Esophagus squamous epithelium (tissue), 5 donors: Measurements from ENCODE around the gene GNG12. TPM values are rescaled to one million over a fixed set of nuclear protein-coding genes. Genes with fewer than 3 reads are reported as not detected.
A peak's percentile ranks its signal among the peaks of the same experiment; 100 is the strongest.

Source experiments
- DNase-seq: peaks from one replicate; lab custom pipeline; 2025; lab: John Stamatoyannopoulos, UW
- H3K27ac ChIP-seq, 4 donors: fragments of 200-600 bp; sonication (generic); one replicate each; pipeline ENCODE4 v1.5.1; 2016 to 2019; ENCODE audit warnings: mild to moderate bottlenecking in 1 of 4
- H3K27me3 ChIP-seq, 4 donors: fragments of 200-600 bp; sonication (generic); 1 replicate in 3 of 4; 2 replicates in 1 of 4; pipeline versions ENCODE4 v1.5.1 to v1.6.0; 2017 to 2021; ENCODE audit warnings: antibody characterized with exemption in 1 of 4
- H3K36me3 ChIP-seq, 3 donors: fragments of 200-600 bp; sonication (generic); one replicate each; pipeline ENCODE4 v1.5.1; 2016 to 2019
- H3K4me1 ChIP-seq, 3 donors: fragments of 200-600 bp; sonication (generic); one replicate each; pipeline ENCODE4 v1.5.1; 2017 to 2019
- H3K4me3 ChIP-seq, 4 donors: fragments of 200-600 bp; sonication (generic); 1 replicate in 3 of 4; 2 replicates in 1 of 4; pipeline ENCODE4 v1.5.1; 2016 to 2019; ENCODE audit warnings: mild to moderate bottlenecking in 2 of 4, moderate library complexity in 1 of 4
- H3K9me3 ChIP-seq, 3 donors: fragments of 200-600 bp; sonication (generic); one replicate each; pipeline ENCODE4 v1.5.1; 2016 to 2019
- CTCF ChIP-seq, 6 experiments: fragments of 450-650 bp in 4 of 6; fragments of 200-600 bp in 2 of 6; sonication (generic) in 2 of 6; IDR thresholded peaks; one replicate each; pipeline ENCODE4 v1.5.1; 2016 to 2019; ENCODE audit warnings: antibody characterized with exemption in 6 of 6, mild to moderate bottlenecking in 4 of 6, moderate library complexity in 4 of 6
- POLR2A ChIP-seq, 4 donors: fragments of 450-650 bp; IDR thresholded peaks; one replicate each; pipeline ENCODE4 v1.6.1; 2017; ENCODE audit warnings: antibody characterized with exemption in 4 of 4, mild to moderate bottlenecking in 4 of 4, moderate library complexity in 3 of 4
- WGBS, 2 donors: methylation state at CpG; one replicate each; pipeline ENCODE4 v1.1.5; 2018; 5-methylcytosine and 5-hydroxymethylcytosine counted together
- intact Hi-C: fragments of 100-400 bp; cut with DNase I; formaldehyde crosslinking; loops from one replicate; pipeline ENCODE4 v1.15.0; 2022
- total RNA-seq, 4 donors: library from RNA; depleted of rRNA; stranded (reverse); fragments of >200 nt; gene quantifications; one replicate each; pipeline ENCODE4 v1.1.0, GENCODE V29; 2016
- donor health status: DM: yes; HTN: yes; CAD: no.

Gene GNG12
- total RNA-seq, 4 donors from 2014 or later, result 65.4 to 104 (median 89.9) TPM

GRCh38 chr1:67818725-67819301, 14.5 kb downstream of the GNG12 start:
- 80 to 82% methylated on average over 8 of the region's 8 CpGs for WGBS, 2 donors

GRCh38 chr1:67818162-67818561, 15.1 kb downstream of the GNG12 start:
- TF ChIP-seq CTCF (IDR thresholded peaks at IDR 0.05), result no peak
- no peak for TF ChIP-seq POLR2A (IDR thresholded peaks at IDR 0.05)
- DNase-seq, result no peak
- Histone ChIP-seq H3K9me3 (no peaks in the 10 kb centered on the region), H3K4me1 (peaks cover 21 to 81% (median 46%) of the 10 kb centered on the region in 3 donors), H3K4me3 (no peak overlapping the region), H3K27me3 (no peaks in the 10 kb centered on the region), H3K36me3 (no peaks in the 10 kb centered on the region), H3K27ac (no peak overlapping the region)
- 71 to 87% methylated on average over 1 of the region's 1 CpG for WGBS, 2 donors
- intact Hi-C loops, result no loop called here

More at GRCh38 chr1:67818725-67819301, 14.5 kb downstream of the GNG12 start:
- Histone ChIP-seq H3K27me3 (no peaks in the 10 kb centered on the region), H3K27ac (no peak overlapping the region), H3K4me3 (no peak overlapping the region), H3K9me3 (no peaks in the 10 kb centered on the region), H3K36me3 (no peaks in the 10 kb centered on the region), H3K4me1 (peaks cover 21 to 81% (median 49%) of the 10 kb centered on the region in 3 donors)
- intact Hi-C loops, result no loop called here
- DNase-seq, result no peak
- TF ChIP-seq CTCF (IDR thresholded peaks at IDR 0.05), result no peak
- TF ChIP-seq POLR2A (IDR thresholded peaks at IDR 0.05), result no peak

GRCh38 chr1:67817319-67817718, 15.9 kb downstream of the GNG12 start:
- Histone ChIP-seq H3K4me1 (peaks cover 21 to 81% (median 46%) of the 10 kb centered on the region in 3 donors), H3K27ac (peak overlapping the region in 1 of 4 donors; percentile 36), H3K9me3 (no peaks in the 10 kb centered on the region), H3K36me3 (no peaks in the 10 kb centered on the region), H3K27me3 (no peaks in the 10 kb centered on the region), H3K4me3 (no peak overlapping the region)
- intact Hi-C loops, result no loop called here
- TF ChIP-seq CTCF (IDR thresholded peaks at IDR 0.05), result no peak
- DNase-seq, result no peak
- WGBS, 2 donors, result 50 to 73% methylated on average over 1 of the region's 1 CpG

- Histone ChIP-seq H3K4me1 (peaks cover 21 to 89% (median 49%) of the 10 kb centered on the region in 3 donors), H3K36me3 (no peaks in the 10 kb centered on the region), H3K27ac (peak overlapping the region in 3 of 4 donors; percentile 60 to 75 (median 70)), H3K9me3 (no peaks in the 10 kb centered on the region), H3K4me3 (no peak overlapping the region), H3K27me3 (no peaks in the 10 kb centered on the region)
- no peak for DNase-seq
- WGBS, 2 donors, result 80% methylated on average over 1 of the region's 6 CpGs; no CpG with 5 or more reads in 1 of the 2 donors
- intact Hi-C loops, result no loop called here
- no peak for TF ChIP-seq CTCF (IDR thresholded peaks at IDR 0.05)
- TF ChIP-seq POLR2A (IDR thresholded peaks at IDR 0.05), result no peak
Measured at GRCh38 chr1:67816506-67816905, 16.8 kb downstream of the GNG12 start.

- no peak for TF ChIP-seq POLR2A (IDR thresholded peaks at IDR 0.05)
- no peak for TF ChIP-seq CTCF (IDR thresholded peaks at IDR 0.05)
- Histone ChIP-seq H3K27ac (peak overlapping the region; percentile 60 to 75 (median 72)), H3K36me3 (no peaks in the 10 kb centered on the region), H3K9me3 (no peaks in the 10 kb centered on the region), H3K4me1 (peaks cover 21 to 92% (median 49%) of the 10 kb centered on the region in 3 donors), H3K27me3 (no peaks in the 10 kb centered on the region), H3K4me3 (no peak overlapping the region)
- intact Hi-C loops, result no loop called here
- 64 to 79% methylated on average over 7 of the region's 7 CpGs for WGBS, 2 donors
- no peak for DNase-seq
Measured at GRCh38 chr1:67816095-67816475, 17.2 kb downstream of the GNG12 start.
